ENCODE measurements around the gene LAG3.

LAG3 gene

GRCh38 chr12:6752921-6753771, 19.2 kb upstream of the LAG3 start, which contains the start of gene MLF2:
MLF2 (minus strand) TSS chr12:6753141; CDS start chr12:6752334, 807 bp downstream.
- in situ Hi-C loops (cut with HindIII; ENCODE audit: low sequenced_read_pairs) = no loop called here

- in situ Hi-C loops (cut with HindIII; ENCODE audit: low sequenced_read_pairs) = no loop called here
Measured at GRCh38 chr12:6753772-6754356, 18.5 kb upstream of the LAG3 start.

GRCh38 chr12:6754411-6754810, 17.9 kb upstream of the LAG3 start:
- in situ Hi-C loops (cut with HindIII; ENCODE audit: low sequenced_read_pairs) = no loop called here

GRCh38 chr12:6757028-6757690, 15.2 kb upstream of the LAG3 start:
- in situ Hi-C loops (cut with HindIII; ENCODE audit: low sequenced_read_pairs) = no loop called here

- in situ Hi-C loops (cut with HindIII; ENCODE audit: low sequenced_read_pairs) = no loop called here
Measured at GRCh38 chr12:6758506-6759095, 13.7 kb upstream of the LAG3 start.

- in situ Hi-C loops (cut with HindIII; ENCODE audit: low sequenced_read_pairs) = no loop called here
Measured at GRCh38 chr12:6759741-6760140, 12.6 kb upstream of the LAG3 start.

- in situ Hi-C loops (cut with HindIII; ENCODE audit: low sequenced_read_pairs) = no loop called here
Measured at GRCh38 chr12:6763380-6763779, 8.9 kb upstream of the LAG3 start.

GRCh38 chr12:6764011-6764828, 8.1 kb upstream of the LAG3 start:
- in situ Hi-C loops (cut with HindIII; ENCODE audit: low sequenced_read_pairs) = no loop called here

GRCh38 chr12:6765048-6765633, 7.2 kb upstream of the LAG3 start:
- in situ Hi-C loops (cut with HindIII; ENCODE audit: low sequenced_read_pairs) = no loop called here

- in situ Hi-C loops (cut with HindIII; ENCODE audit: low sequenced_read_pairs) = no loop called here
Measured at GRCh38 chr12:6765634-6766581, 6.4 kb upstream of the LAG3 start, which contains the start of gene PTMS. PTMS (plus strand) TSS chr12:6766363; CDS start chr12:6766706, 343 bp downstream.

- in situ Hi-C loops (cut with HindIII; ENCODE audit: low sequenced_read_pairs) = no loop called here
Measured at GRCh38 chr12:6766651-6767349, 5.5 kb upstream of the LAG3 start.

- in situ Hi-C loops (cut with HindIII; ENCODE audit: low sequenced_read_pairs) = no loop called here
Measured at GRCh38 chr12:6767353-6768319, 4.7 kb upstream of the LAG3 start.

GRCh38 chr12:6768437-6768914, 3.8 kb upstream of the LAG3 start:
- in situ Hi-C loops (cut with HindIII; ENCODE audit: low sequenced_read_pairs) = no loop called here

GRCh38 chr12:6768990-6769389, 3.3 kb upstream of the LAG3 start:
- in situ Hi-C loops (cut with HindIII; ENCODE audit: low sequenced_read_pairs) = no loop called here

- in situ Hi-C loops (cut with HindIII; ENCODE audit: low sequenced_read_pairs) = no loop called here
Measured at GRCh38 chr12:6769666-6770065, 2.7 kb upstream of the LAG3 start.

GRCh38 chr12:6770094-6770493, 2.2 kb upstream of the LAG3 start:
- in situ Hi-C loops (cut with HindIII; ENCODE audit: low sequenced_read_pairs) = no loop called here

- in situ Hi-C loops (cut with HindIII; ENCODE audit: low sequenced_read_pairs) = no loop called here
Measured at GRCh38 chr12:6770600-6770999, 1.7 kb upstream of the LAG3 start.

Measured in DLD1 (cell line).